Fibroblast of the conjunctiva (primary cell): ENCODE data around the gene TAX1BP1.

ENCODE experiments used
- DNase-seq: peaks from one replicate; pipeline ENCODE4 v3.0.0-alpha.2; 2010; ENCODE audit warnings: low read depth

The TAX1BP1 gene

GRCh38 chr7:27739909-27740448, at the start of gene TAX1BP1:
Gene TAX1BP1, plus strand, starts transcription at chr7:27740162. Its CDS starts 8,363 bp downstream, at chr7:27748525.
- DNase-seq: peak; percentile 88

- no peak for DNase-seq
Measured at GRCh38 chr7:27690649-27691048, 49.3 kb upstream of the TAX1BP1 start.

GRCh38 chr7:27693794-27694193, 46.2 kb upstream of the TAX1BP1 start:
- no peak for DNase-seq

- DNase-seq: no peak
Measured at GRCh38 chr7:27695096-27695495, 44.9 kb upstream of the TAX1BP1 start.

- DNase-seq: no peak
Measured at GRCh38 chr7:27697861-27698430, 42.0 kb upstream of the TAX1BP1 start.

- no peak for DNase-seq
Measured at GRCh38 chr7:27699751-27700150, 40.2 kb upstream of the TAX1BP1 start.

GRCh38 chr7:27700501-27700900, 39.5 kb upstream of the TAX1BP1 start:
- no peak for DNase-seq

- DNase-seq: no peak
Measured at GRCh38 chr7:27703181-27703580, 36.8 kb upstream of the TAX1BP1 start.

- no peak for DNase-seq
Measured at GRCh38 chr7:27704422-27705199, 35.4 kb upstream of the TAX1BP1 start.

GRCh38 chr7:27705200-27705594, 34.8 kb upstream of the TAX1BP1 start:
- DNase-seq: no peak

GRCh38 chr7:27708485-27708884, 31.5 kb upstream of the TAX1BP1 start:
- no peak for DNase-seq

GRCh38 chr7:27709137-27710075, 30.6 kb upstream of the TAX1BP1 start:
- no peak for DNase-seq

GRCh38 chr7:27712217-27712616, 27.7 kb upstream of the TAX1BP1 start:
- no peak for DNase-seq

- no peak for DNase-seq
Measured at GRCh38 chr7:27714831-27715444, 25.0 kb upstream of the TAX1BP1 start.

GRCh38 chr7:27723085-27723484, 16.9 kb upstream of the TAX1BP1 start:
- DNase-seq: no peak

GRCh38 chr7:27727058-27727457, 12.9 kb upstream of the TAX1BP1 start:
- no peak for DNase-seq

- DNase-seq: no peak
Measured at GRCh38 chr7:27730112-27730511, 9.8 kb upstream of the TAX1BP1 start.

GRCh38 chr7:27734583-27734982, 5.4 kb upstream of the TAX1BP1 start:
- DNase-seq: no peak

- no peak for DNase-seq
Measured at GRCh38 chr7:27735165-27735564, 4.8 kb upstream of the TAX1BP1 start.

- DNase-seq: no peak
Measured at GRCh38 chr7:27735831-27736230, 4.1 kb upstream of the TAX1BP1 start.

GRCh38 chr7:27737178-27737577, 2.8 kb upstream of the TAX1BP1 start:
- no peak for DNase-seq

GRCh38 chr7:27737616-27738015, 2.3 kb upstream of the TAX1BP1 start:
- DNase-seq: no peak
